Fibroblast of pulmonary artery (primary cell): ENCODE measurements around the gene PCDH15.

Experiments
- DNase-seq: peaks from one replicate; pipeline ENCODE4 v3.0.0-alpha.2; 2010; ENCODE audit warnings: low read depth
- H3K4me3 ChIP-seq: replicated peaks from 2 replicates; pipeline ENCODE4 v1.5.1; 2011; ENCODE audit warnings: low read depth, mild to moderate bottlenecking, control low read depth, low read length, moderate library complexity
- TF ChIP-seq, protein P1 (sequence below): IDR thresholded peaks from 2 replicates; pipeline ENCODE4 v1.5.1; 2011; ENCODE audit warnings: mild to moderate bottlenecking, control low read depth, low read length, inconsistent platforms; ENCODE audit errors: missing control alignments

PCDH15 gene

DNA sequence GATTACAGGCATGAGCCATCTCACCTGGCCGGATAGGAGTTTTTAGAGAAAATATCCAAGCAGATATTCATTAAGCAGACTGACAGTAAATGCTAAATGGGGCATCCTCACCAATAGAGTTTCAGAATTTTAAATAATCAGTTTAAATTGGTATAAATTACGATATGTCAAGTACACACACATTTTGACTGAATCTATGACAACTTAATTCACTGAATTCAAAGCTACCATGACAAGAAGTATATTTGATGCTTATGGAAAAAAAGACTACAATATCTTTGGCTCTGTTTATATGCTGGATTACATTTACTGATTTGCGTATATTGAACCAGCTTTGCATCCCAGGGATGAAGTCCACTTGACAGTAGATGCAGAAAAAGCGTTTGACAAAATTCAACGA lies 774.7 kb downstream of the PCDH15 start:
- no peak for DNase-seq
- TF ChIP-seq, protein P1, sequence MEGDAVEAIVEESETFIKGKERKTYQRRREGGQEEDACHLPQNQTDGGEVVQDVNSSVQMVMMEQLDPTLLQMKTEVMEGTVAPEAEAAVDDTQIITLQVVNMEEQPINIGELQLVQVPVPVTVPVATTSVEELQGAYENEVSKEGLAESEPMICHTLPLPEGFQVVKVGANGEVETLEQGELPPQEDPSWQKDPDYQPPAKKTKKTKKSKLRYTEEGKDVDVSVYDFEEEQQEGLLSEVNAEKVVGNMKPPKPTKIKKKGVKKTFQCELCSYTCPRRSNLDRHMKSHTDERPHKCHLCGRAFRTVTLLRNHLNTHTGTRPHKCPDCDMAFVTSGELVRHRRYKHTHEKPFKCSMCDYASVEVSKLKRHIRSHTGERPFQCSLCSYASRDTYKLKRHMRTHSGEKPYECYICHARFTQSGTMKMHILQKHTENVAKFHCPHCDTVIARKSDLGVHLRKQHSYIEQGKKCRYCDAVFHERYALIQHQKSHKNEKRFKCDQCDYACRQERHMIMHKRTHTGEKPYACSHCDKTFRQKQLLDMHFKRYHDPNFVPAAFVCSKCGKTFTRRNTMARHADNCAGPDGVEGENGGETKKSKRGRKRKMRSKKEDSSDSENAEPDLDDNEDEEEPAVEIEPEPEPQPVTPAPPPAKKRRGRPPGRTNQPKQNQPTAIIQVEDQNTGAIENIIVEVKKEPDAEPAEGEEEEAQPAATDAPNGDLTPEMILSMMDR = no peak
- no peak overlapping the region for H3K4me3 ChIP-seq

DNA sequence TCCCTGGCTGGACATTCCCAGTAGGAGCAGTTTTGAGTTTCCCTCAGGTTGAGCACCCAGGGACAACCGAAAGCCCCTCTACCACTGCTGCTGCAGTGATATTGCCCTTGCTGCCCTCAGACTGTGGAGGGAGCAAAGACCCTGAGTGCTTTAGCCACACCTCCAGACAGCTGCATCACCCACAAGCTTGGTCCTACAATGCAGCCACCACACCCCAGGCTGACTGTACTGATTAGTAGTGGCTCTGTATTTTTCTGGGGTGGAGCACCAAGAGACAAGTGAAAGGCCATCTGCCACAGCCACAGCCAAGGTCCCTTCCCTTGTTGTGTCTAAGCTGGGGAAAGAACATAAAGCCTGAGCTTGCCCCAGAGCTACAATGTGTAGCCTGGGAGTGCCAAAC lies 789.9 kb downstream of the PCDH15 start:
- TF ChIP-seq, protein P1 = no peak
- no peak for DNase-seq
- no peak overlapping the region for H3K4me3 ChIP-seq

DNA sequence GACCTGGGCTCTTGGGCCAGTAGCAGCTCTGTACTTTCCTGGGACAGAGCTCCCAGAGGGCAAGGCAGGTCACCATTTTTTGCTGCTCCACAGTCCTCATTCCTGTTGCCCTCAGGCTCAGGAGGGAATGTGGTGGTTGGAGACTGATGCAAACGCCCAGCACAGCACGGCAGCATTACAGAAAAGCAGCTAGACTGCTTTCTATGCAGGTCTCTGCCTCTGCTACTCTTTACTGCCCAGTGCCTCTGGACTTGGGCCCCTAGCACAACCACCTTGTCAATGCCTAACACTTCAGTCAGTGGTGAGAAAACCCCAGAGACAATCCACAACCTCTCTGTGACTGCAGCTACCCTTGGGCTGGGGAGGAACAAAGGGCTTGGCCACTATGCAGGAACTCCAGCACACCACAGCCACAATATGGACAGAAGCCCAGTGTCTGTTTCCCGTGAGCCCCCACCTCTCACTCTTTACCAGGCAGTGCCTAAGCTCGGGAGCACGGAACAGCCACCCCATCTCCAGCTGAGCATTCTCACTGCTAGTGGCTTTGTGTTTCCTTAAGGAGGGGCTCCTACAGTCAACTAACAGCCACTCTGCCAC lies 790.6 kb downstream of the PCDH15 start:
- no peak for DNase-seq
- TF ChIP-seq, protein P1 = no peak
- H3K4me3 ChIP-seq = no peak overlapping the region

DNA sequence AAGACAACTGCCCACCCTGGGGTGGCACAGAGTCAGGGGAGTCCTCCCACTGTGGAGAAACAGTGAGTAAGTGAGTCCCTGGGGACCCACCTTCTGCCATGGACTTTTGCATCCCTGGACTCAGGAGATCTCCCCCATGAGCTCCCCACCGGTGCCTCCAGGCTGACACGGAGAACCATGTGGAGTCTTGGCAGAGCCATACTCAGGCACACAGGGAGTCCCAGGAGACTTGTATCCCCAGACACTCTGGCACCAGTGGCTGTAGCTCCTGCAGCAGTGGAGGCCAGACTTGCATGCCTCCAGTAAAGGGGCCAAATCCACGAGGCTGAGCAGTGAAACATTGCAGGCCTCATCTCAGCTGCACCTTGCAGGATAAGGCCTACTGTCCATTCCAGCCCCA lies 791.4 kb downstream of the PCDH15 start:
- TF ChIP-seq, protein P1 = no peak
- DNase-seq = no peak
- no peak overlapping the region for H3K4me3 ChIP-seq

DNA sequence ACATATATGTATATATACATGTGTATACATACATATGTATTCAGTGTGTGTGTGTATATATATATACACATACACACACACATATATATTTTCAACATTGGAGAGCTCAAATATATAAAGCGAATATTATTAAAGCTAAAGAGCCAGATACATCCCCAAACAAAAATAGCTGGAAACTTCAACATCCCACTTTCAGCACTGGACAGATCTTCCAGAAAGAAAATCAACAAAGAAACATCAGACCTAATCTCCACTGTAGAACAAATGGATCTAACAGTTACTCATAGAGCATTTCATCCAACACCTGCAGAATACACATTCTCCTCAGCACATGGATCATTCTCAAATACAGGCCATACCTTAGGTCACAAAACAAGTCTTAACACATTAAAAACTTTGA lies 799.0 kb downstream of the PCDH15 start:
- no peak for DNase-seq
- TF ChIP-seq, protein P1 = no peak
- H3K4me3 ChIP-seq = no peak overlapping the region

DNA sequence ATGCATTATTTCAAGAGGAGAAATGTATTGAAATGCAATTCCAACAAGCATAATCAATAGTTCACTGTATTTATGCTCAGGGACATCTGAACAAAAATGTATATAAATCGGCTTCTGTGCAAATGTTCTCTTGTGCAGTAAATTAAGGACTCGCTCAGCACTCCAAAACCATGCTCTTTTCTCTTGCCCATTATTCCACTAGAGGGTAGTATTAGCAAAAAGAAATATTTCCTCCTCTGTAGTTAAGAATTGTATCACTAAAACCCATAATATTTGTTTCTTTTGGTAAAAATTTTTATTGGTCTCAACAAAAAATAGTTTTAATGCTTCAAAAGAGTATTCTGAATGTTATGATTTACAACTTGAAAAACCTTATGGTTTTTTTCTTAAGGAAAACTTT lies 803.1 kb downstream of the PCDH15 start:
- TF ChIP-seq, protein P1 = no peak
- DNase-seq = no peak
- H3K4me3 ChIP-seq = no peak overlapping the region

DNA sequence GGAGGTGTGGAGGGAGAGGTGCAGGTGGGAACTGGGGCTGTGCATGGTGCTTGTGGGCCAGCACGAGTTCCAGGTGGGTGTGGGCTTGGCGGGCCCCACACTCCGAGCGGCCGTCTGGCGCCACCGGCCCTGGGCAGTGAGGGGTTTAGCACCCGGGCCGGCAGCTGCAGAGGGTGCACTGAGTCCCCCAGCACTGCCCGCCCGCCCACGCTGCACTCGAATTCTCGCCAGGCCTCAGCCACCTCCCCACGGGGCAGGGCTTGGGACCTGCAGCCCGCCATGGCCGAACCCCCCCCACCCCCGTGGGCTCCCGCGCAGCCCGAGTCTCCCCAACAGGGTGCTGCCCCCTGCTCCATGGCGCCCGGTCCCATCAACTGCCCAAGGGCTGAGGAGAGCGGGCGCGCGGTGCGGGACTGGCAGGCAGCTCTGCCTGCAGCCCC lies 810.2 kb downstream of the PCDH15 start:
- TF ChIP-seq, protein P1 = no peak
- H3K4me3 ChIP-seq = no peak overlapping the region
- DNase-seq = no peak
